SU-DHL-6 (cell line): ENCODE measurements around the gene SUMO1.

Source experiments
- H2AFZ ChIP-seq: fragments of 200-600 bp; sonication (generic); 2 replicates; pipeline ENCODE4 v1.6.1; 2014; ENCODE audit warnings: low read depth, mild to moderate bottlenecking, moderate library complexity, mixed read lengths, antibody characterized with exemption, low read length; ENCODE audit not compliant: severe bottlenecking
- H3F3A ChIP-seq: fragments of 200-600 bp; shearing (Covaris generic); 2 replicates; pipeline ENCODE4 v1.6.0; 2016; ENCODE audit warnings: antibody characterized with exemption, mild to moderate bottlenecking; ENCODE audit not compliant: insufficient read depth
- H3K27ac ChIP-seq: fragments of 200-600 bp; sonication (generic); 2 replicates; pipeline ENCODE4 v1.5.1; 2016; ENCODE audit warnings: low read depth, mild to moderate bottlenecking, low read length, moderate library complexity, mixed read lengths
- H3K27me3 ChIP-seq: fragments of 200-600 bp; sonication (generic), shearing (Covaris generic); 2 replicates; pipeline ENCODE4 v1.6.0; 2014; ENCODE audit warnings: mild to moderate bottlenecking, low read length
- H3K36me3 ChIP-seq: fragments of 200-600 bp; sonication (generic); 2 replicates; pipeline ENCODE4 v1.6.1; 2014; ENCODE audit warnings: mild to moderate bottlenecking, low read length, mixed read lengths
- H3K4me2 ChIP-seq: fragments of 300-600, 200-600 bp; shearing (Covaris generic), sonication (generic); 2 replicates; pipeline ENCODE4 v1.6.0; 2014; ENCODE audit warnings: low read length, low read depth, mild to moderate bottlenecking; ENCODE audit not compliant: poor library complexity, severe bottlenecking
- H3K4me3 ChIP-seq: fragments of 200-600 bp; sonication (generic); 2 replicates; pipeline ENCODE4 v1.5.1; 2014; ENCODE audit warnings: antibody characterized with exemption, low read length, mild to moderate bottlenecking, mixed read lengths; ENCODE audit not compliant: insufficient read depth, poor library complexity, severe bottlenecking
- H3K79me2 ChIP-seq: fragments of 200-600 bp; sonication (generic); 2 replicates; pipeline ENCODE4 v1.6.1; 2014; ENCODE audit warnings: mild to moderate bottlenecking, low read length, moderate library complexity; ENCODE audit not compliant: insufficient read depth
- H3K9ac ChIP-seq: fragments of 200-600 bp; sonication (generic); 2 replicates; pipeline ENCODE4 v1.7.0; 2014; ENCODE audit warnings: mild to moderate bottlenecking, low read length
- H3K9me2 ChIP-seq: fragments of 200-600 bp; sonication (generic); replicated peaks from 2 replicates; pipeline ENCODE4 v1.6.1; 2014; ENCODE audit warnings: low read length; ENCODE audit not compliant: insufficient read depth
- H3K9me3 ChIP-seq: fragments of 200-600 bp; sonication (generic); 2 replicates; pipeline ENCODE4 v1.6.1; 2014; ENCODE audit warnings: low read length, mixed read lengths; ENCODE audit not compliant: insufficient read depth
- H4K20me1 ChIP-seq: fragments of 200-600 bp; sonication (generic); 2 replicates; pipeline ENCODE4 v1.6.1; 2014; ENCODE audit warnings: low read depth, mild to moderate bottlenecking, antibody characterized with exemption, low read length, moderate library complexity, mixed read lengths
- CTCF ChIP-seq: fragments of 200-600 bp; sonication (generic); IDR thresholded peaks from one replicate; pipeline ENCODE4 v1.5.1; 2017; ENCODE audit warnings: antibody characterized with exemption, mild to moderate bottlenecking, low read length, moderate library complexity; ENCODE audit not compliant: insufficient read depth, poor library complexity, severe bottlenecking
- EZH2phosphoT487 ChIP-seq: fragments of 200-600 bp; sonication (generic), shearing (Covaris generic); conservative IDR thresholded peaks from 2 replicates; pipeline ENCODE4 v1.6.1; 2018; ENCODE audit warnings: mild to moderate bottlenecking, antibody characterized with exemption, low read length, moderate library complexity, mixed read lengths

SUMO1 gene

GRCh38 chr2:202157211-202157990, 81.0 kb downstream of the SUMO1 start:
- Histone ChIP-seq H3K79me2 (no peaks in the 10 kb centered on the region), H3K36me3 (no peaks in the 10 kb centered on the region), H4K20me1 (no peaks in the 10 kb centered on the region), H3K27me3 (no peaks in the 10 kb centered on the region), H3K4me3 (no peak overlapping the region), H3K4me2 (no peak overlapping the region), H3K27ac (no peak overlapping the region), H3K9ac (no peak overlapping the region), H2AFZ (no peak overlapping the region), H3K9me2 (no peaks in the 10 kb centered on the region), H3F3A (no peaks in the 10 kb centered on the region), H3K9me3 (no peaks in the 10 kb centered on the region)
- no peak for TF ChIP-seq CTCF
- TF ChIP-seq EZH2phosphoT487 = no peak
